ENCODE data around the gene C1QL1. TPM values are rescaled to one million over a fixed set of nuclear protein-coding genes. Genes with fewer than 3 reads are reported as not detected.

Gene C1QL1
- polyA plus RNA-seq, 1 donor = 14.3 TPM

DNA sequence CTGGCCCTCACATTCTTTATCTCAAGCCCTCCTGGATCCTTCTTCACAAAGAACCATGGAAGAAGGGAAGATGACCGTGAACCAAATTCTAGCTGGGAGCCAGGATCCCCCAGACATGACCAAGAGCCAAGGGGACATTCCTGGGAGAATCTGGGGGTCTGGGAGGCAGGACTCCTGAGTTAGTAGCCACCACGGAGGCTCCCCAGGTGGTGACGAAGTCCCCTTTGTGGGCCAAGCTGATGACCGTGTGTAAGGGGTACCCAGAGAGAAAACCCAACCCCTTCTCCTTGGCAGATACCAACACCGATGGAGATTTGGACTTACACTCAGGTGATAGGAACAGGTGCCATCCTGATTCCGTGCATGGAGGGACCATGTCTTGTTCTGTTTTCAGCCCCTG lies 46.0 kb downstream of the C1QL1 start:
- WGBS (ENCODE audit: insufficient coverage, low lambda C conversion rate) = no CpG with 5 or more reads among the region's 6 CpGs
- Histone ChIP-seq H3K27ac (ENCODE audit: low read length) (no peak overlapping the region), H3K27me3 (ENCODE audit: control insufficient read depth, insufficient read depth, low read length) (peaks cover 23% of the 10 kb centered on the region), H3K36me3 (ENCODE audit: control insufficient read depth, insufficient read depth, low read length) (peaks cover 7% of the 10 kb centered on the region), H3K4me1 (ENCODE audit: control insufficient read depth, insufficient read depth, low read length) (no peaks in the 10 kb centered on the region), H3K9me3 (ENCODE audit: control insufficient read depth, low read depth, low read length) (no peaks in the 10 kb centered on the region), H3K4me3 (ENCODE audit: low read length) (no peak overlapping the region)
- DNase-seq = no peak

DNA sequence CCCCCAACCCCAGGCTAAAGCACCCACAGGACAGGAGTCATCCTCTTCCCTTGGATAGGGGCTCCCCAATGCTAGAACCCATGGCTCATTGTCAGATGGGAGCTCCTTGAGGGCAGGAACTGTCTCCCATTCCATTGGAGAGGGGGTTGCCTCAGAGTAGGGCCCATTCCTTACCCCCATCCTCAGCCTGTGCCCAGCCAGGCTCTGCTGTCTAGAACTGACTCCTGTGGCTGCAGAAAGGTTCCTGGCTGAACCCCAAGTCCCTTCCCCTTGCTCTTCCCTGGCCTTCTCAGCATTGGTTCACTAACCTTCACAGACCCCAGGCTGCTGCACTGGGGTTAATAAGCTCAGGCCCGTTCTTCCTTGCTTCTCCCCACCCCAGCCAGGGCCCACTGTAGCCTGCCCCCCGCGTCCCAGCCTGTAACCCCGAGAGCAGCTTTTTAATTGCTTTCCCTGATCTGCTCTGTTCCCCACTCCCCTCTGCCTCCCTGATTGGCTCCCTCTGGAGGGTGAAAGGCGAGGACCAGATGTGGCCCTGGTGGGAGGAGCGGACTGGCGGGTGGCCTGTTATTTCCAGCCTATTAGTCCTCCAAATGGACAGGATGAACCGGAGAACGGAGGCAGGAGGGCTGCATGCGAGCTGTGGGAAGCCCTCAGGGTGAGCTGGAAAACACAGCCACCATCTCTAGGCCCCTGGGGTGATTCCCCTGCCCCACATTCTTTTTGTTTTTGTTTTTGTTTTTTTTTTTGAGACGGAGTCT lies 46.8 kb downstream of the C1QL1 start:
- Histone ChIP-seq H3K36me3 (ENCODE audit: control insufficient read depth, insufficient read depth, low read length) (peaks cover 3% of the 10 kb centered on the region), H3K27me3 (ENCODE audit: control insufficient read depth, insufficient read depth, low read length) (peaks cover 23% of the 10 kb centered on the region), H3K4me1 (ENCODE audit: control insufficient read depth, insufficient read depth, low read length) (peaks cover under 1% of the 10 kb centered on the region), H3K9me3 (ENCODE audit: control insufficient read depth, low read depth, low read length) (no peaks in the 10 kb centered on the region), H3K27ac (ENCODE audit: low read length) (no peak overlapping the region), H3K4me3 (ENCODE audit: low read length) (no peak overlapping the region)
- 67% methylated on average over 1 of the region's 11 CpGs for WGBS (ENCODE audit: insufficient coverage, low lambda C conversion rate)
- no peak for DNase-seq

DNA sequence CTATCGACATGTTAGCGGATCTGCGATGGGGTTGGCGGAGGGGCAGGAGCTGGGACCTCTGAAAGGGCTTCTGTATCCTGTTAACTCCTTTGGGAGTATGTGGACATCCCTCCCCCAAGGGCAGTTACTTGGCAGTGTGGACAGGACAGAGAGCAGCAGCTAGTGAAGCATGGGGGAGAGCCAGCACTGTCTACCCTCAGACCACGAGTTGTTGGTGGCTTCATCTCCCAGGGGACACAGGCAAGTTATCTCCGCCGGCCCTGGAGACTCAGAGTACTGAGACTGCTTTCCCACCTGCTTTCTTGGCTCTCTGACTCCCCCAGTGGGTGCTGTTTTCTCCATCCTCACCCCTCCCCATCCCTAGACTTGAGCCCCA lies 47.5 kb downstream of the C1QL1 start:
- Histone ChIP-seq H3K27me3 (ENCODE audit: control insufficient read depth, insufficient read depth, low read length) (peaks cover 23% of the 10 kb centered on the region), H3K4me1 (ENCODE audit: control insufficient read depth, insufficient read depth, low read length) (peaks cover 5% of the 10 kb centered on the region), H3K4me3 (ENCODE audit: low read length) (no peak overlapping the region), H3K36me3 (ENCODE audit: control insufficient read depth, insufficient read depth, low read length) (no peaks in the 10 kb centered on the region), H3K27ac (ENCODE audit: low read length) (no peak overlapping the region), H3K9me3 (ENCODE audit: control insufficient read depth, low read depth, low read length) (no peaks in the 10 kb centered on the region)
- no peak for DNase-seq
- WGBS (ENCODE audit: insufficient coverage, low lambda C conversion rate) = 60% methylated on average over 2 of the region's 7 CpGs

DNA sequence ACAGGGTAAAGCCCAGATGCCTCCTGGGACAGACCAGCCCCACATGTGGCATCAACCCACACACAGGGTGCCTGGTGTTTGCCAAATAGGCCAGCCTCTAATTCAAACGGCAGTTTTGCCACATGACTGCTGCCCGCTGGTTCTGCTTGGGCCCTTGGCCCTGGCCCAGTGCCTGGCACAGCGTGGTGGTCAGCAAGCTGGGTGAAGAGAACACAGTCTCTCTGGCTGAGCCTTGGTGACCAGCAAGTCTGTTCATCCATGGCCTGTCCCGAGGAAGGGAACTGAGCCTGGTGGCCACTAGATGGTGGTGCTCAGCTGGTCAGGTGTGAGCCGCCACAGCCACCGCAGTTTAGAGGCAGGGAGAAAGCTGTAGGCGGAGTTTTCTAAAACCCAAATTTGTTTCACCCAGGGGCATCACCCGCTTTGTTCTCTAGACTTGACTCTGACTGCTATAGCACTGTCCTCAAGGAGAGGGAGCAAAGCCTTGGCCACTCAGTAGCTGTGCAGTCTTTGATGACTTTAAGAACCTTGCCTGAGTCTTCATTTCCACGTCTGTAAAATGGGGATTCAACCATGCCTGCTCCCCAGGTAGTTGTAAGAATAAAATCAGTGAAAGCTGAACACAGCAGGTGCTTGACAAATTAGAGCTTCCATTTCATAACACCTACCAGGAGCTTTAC lies 48.1 kb downstream of the C1QL1 start:
- peak; percentile 54 to 62 for DNase-seq
- peaks cover 23% of the 10 kb centered on the region for H3K27me3 ChIP-seq (ENCODE audit: control insufficient read depth, insufficient read depth, low read length)
- no CpG with 5 or more reads among the region's 9 CpGs for WGBS (ENCODE audit: insufficient coverage, low lambda C conversion rate)
- H3K4me1 ChIP-seq (ENCODE audit: control insufficient read depth, insufficient read depth, low read length) = peaks cover 5% of the 10 kb centered on the region
- H3K4me3 ChIP-seq (ENCODE audit: low read length) = no peak overlapping the region
- no peaks in the 10 kb centered on the region for H3K36me3 ChIP-seq (ENCODE audit: control insufficient read depth, insufficient read depth, low read length)
- H3K27ac ChIP-seq (ENCODE audit: low read length) = no peak overlapping the region
- no peaks in the 10 kb centered on the region for H3K9me3 ChIP-seq (ENCODE audit: control insufficient read depth, low read depth, low read length)

DNA sequence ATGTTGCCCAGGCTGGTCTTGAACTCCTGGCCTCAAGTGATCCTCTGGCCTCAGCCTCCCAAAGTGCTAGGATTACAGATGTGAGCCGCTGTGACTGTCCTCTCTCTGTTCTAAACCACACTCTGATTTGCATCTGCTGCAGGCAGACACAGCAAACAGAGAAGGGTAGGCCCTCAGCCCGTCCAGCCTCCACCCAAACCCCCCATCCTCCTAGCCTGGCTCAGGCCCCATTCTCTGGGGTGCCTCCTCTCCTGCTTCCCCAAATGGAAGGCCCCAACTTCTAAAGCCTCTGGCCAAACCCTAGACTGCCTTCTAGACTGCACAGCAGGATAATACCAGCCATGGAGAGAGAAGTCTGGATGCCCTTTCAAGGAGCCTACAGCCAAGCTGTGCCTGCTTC lies 48.7 kb downstream of the C1QL1 start:
- Histone ChIP-seq H3K4me3 (ENCODE audit: low read length) (no peak overlapping the region), H3K27ac (ENCODE audit: low read length) (no peak overlapping the region), H3K27me3 (ENCODE audit: control insufficient read depth, insufficient read depth, low read length) (peaks cover 23% of the 10 kb centered on the region), H3K4me1 (ENCODE audit: control insufficient read depth, insufficient read depth, low read length) (peaks cover 5% of the 10 kb centered on the region), H3K36me3 (ENCODE audit: control insufficient read depth, insufficient read depth, low read length) (no peaks in the 10 kb centered on the region), H3K9me3 (ENCODE audit: control insufficient read depth, low read depth, low read length) (no peaks in the 10 kb centered on the region)
- no CpG with 5 or more reads among the region's 2 CpGs for WGBS (ENCODE audit: insufficient coverage, low lambda C conversion rate)
- no peak for DNase-seq

DNA sequence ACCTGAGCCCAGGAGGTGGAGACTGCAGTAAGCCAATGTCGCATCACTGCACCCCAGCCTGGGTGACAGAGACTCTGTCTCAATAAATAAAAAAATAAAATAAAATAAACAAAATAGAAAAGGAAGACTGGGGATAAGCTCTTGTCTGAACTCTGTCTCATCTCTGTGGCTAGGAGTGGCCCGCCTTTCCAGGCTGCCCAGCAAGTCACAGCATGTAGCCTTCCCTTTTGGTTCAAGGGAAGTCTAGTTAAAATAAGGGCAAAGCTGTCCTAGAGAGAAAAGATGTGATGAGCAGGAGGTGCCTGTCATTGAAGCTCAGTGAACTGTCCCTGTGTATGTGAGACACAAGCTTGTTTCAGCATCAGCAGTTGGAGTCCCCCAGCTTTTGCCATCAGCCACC lies 50.1 kb downstream of the C1QL1 start:
- H3K27me3 ChIP-seq (ENCODE audit: control insufficient read depth, insufficient read depth, low read length) = peaks cover 28% of the 10 kb centered on the region
- DNase-seq = no peak
- H3K4me1 ChIP-seq (ENCODE audit: control insufficient read depth, insufficient read depth, low read length) = peaks cover 5% of the 10 kb centered on the region
- no peak overlapping the region for H3K4me3 ChIP-seq (ENCODE audit: low read length)
- H3K27ac ChIP-seq (ENCODE audit: low read length) = no peak overlapping the region
- H3K9me3 ChIP-seq (ENCODE audit: control insufficient read depth, low read depth, low read length) = no peaks in the 10 kb centered on the region
- H3K36me3 ChIP-seq (ENCODE audit: control insufficient read depth, insufficient read depth, low read length) = no peaks in the 10 kb centered on the region
- WGBS (ENCODE audit: insufficient coverage, low lambda C conversion rate) = 90% methylated on average over 2 of the region's 2 CpGs

DNA sequence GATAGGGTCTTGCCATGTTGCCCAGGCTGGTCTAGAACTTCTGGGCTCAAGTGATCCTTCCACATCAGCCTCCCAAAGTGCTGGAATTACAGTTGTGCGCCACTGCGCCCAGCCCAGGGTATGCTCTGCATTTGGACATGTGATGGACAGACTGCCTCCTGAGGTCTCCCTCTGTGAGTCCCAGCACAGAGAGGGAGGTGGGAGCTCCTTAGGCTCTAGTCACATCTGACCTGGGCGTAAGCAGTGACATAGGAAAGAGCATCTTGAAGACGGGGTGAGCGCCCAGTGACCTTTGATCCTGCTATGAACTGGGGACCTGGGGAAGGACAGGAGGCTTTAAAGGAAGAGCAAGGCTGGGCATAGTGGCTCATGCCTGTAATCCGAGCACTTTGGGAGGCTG lies 50.6 kb downstream of the C1QL1 start:
- no peak overlapping the region for H3K27ac ChIP-seq (ENCODE audit: low read length)
- no peak for DNase-seq
- peaks cover 5% of the 10 kb centered on the region for H3K4me1 ChIP-seq (ENCODE audit: control insufficient read depth, insufficient read depth, low read length)
- H3K36me3 ChIP-seq (ENCODE audit: control insufficient read depth, insufficient read depth, low read length) = no peaks in the 10 kb centered on the region
- H3K27me3 ChIP-seq (ENCODE audit: control insufficient read depth, insufficient read depth, low read length) = peaks cover 28% of the 10 kb centered on the region
- WGBS (ENCODE audit: insufficient coverage, low lambda C conversion rate) = 60% methylated on average over 1 of the region's 6 CpGs
- no peak overlapping the region for H3K4me3 ChIP-seq (ENCODE audit: low read length)
- H3K9me3 ChIP-seq (ENCODE audit: control insufficient read depth, low read depth, low read length) = no peaks in the 10 kb centered on the region

DNA sequence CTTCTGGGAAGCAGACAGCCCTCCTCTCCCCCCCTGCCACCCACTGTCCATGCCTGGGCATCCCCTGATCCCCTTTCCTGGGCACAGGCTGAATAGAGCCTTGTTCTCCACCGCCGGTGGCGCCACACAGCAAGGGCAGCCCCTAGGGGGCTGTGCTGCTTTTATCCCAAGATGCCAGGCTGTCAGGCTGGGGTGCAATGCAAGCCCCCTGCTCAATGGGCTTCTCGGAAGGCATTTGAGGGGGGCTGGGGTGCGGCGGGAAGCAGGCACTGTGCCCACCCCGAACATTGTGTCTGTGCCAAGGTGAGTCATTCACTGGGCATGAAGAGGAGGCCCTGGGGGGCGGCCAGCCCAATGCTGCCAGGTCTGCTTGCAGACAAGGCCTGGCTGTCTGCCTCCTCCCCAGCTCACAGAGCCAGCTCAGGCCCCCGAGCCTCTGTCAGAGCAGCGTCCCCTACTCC lies 51.3 kb downstream of the C1QL1 start:
- no peak overlapping the region for H3K27ac ChIP-seq (ENCODE audit: low read length)

DNA sequence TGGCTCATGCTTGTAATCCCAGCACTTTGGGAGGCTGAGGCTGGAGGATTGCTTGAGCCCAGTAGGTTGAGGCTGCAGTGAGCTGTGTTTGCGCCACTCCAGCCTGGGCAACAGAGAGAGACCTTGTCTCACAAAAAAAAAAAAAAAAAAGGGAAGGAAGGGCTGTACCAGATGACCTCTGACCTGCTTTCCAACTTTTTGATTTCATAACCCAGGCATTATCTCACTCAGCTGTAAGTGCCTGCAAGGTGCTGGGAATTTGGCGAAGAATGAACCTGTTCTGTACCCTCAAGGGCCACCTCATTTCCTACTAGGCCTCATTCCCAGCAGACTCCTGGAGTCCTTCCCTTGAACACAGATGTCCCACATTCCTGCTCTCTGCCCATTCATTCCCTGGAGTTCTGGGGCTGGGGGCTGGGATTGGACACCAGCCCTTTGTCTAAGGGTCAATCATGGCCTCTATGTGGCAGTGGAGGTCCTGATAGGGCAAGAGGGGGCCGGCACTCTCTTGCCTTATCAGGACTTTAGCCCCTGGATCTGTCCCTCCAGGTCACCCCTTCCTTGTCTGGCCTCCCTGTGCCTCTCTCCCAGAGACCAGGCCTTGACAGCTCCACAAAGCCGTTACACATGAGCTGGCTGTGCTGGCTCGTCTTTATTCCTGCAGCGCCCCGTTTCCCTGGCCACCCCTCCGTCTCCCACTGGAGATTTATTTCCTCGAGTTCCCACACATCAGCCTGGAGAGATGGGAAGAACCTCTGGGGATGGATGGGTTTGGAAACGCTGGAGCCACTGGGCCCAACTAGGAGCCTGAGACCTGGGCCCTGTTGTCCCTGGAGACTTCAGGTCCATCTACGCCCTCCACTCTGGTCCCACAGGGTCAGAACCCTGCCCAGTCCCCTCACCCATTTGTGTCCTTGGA lies 52.0 kb downstream of the C1QL1 start:
- Histone ChIP-seq H3K27me3 (ENCODE audit: control insufficient read depth, insufficient read depth, low read length) (peaks cover 27% of the 10 kb centered on the region), H3K27ac (ENCODE audit: low read length) (no peak overlapping the region)
- DNase-seq = no peak

More for the DNA sequence above, 51.3 kb downstream of the C1QL1 start:
- H3K9me3 ChIP-seq (ENCODE audit: control insufficient read depth, low read depth, low read length) = no peaks in the 10 kb centered on the region
- no peak overlapping the region for H3K4me3 ChIP-seq (ENCODE audit: low read length)
- H3K36me3 ChIP-seq (ENCODE audit: control insufficient read depth, insufficient read depth, low read length) = no peaks in the 10 kb centered on the region
- H3K27me3 ChIP-seq (ENCODE audit: control insufficient read depth, insufficient read depth, low read length) = peaks cover 26% of the 10 kb centered on the region
- peaks cover 5% of the 10 kb centered on the region for H3K4me1 ChIP-seq (ENCODE audit: control insufficient read depth, insufficient read depth, low read length)
- WGBS (ENCODE audit: insufficient coverage, low lambda C conversion rate) = no CpG with 5 or more reads among the region's 10 CpGs
- no peak for DNase-seq

DNA sequence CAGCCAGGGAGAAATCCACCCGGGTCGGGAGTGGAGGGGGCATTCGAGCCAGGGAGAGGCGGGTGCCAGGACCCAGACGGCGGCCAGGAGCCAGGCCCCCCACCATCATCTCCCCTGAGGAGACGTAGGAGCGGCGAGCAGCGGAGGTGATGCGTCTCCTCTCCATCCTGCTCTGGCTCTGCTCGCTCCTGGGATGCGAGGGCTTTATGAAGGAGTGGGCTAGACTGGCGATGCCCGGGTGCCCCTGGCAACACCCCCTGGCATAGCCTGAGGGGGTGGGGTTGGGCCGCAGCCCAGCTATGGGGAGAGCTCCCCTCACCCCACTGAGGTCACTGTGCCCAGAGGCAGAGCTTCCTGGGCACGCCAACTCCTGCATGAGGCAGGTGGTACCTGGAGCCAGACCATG lies 52.8 kb downstream of the C1QL1 start, which contains the start of gene GFAP:
GFAP (minus strand) TSS at position 180 of the 406 bp plus-strand sequence; CDS start at position 166, 14 bp downstream.
- no peak within 1 kb of the TSS for H3K27ac ChIP-seq (ENCODE audit: low read length)
- no peak for DNase-seq
- H3K9me3 ChIP-seq (ENCODE audit: control insufficient read depth, low read depth, low read length) = no peaks in the 10 kb centered on the region
- H3K4me1 ChIP-seq (ENCODE audit: control insufficient read depth, insufficient read depth, low read length) = peaks cover 5% of the 10 kb centered on the region
- WGBS (ENCODE audit: insufficient coverage, low lambda C conversion rate) = no CpG with 5 or more reads among the region's 17 CpGs
- no peak within 1 kb of the TSS for H3K4me3 ChIP-seq (ENCODE audit: low read length)
- no peaks in the 10 kb centered on the region for H3K36me3 ChIP-seq (ENCODE audit: control insufficient read depth, insufficient read depth, low read length)
- H3K27me3 ChIP-seq (ENCODE audit: control insufficient read depth, insufficient read depth, low read length) = peaks cover 20% of the 10 kb centered on the region

More for the DNA sequence above, 52.0 kb downstream of the C1QL1 start:
- peaks cover 5% of the 10 kb centered on the region for H3K4me1 ChIP-seq (ENCODE audit: control insufficient read depth, insufficient read depth, low read length)
- no peaks in the 10 kb centered on the region for H3K9me3 ChIP-seq (ENCODE audit: control insufficient read depth, low read depth, low read length)
- 72% methylated on average over 3 of the region's 11 CpGs for WGBS (ENCODE audit: insufficient coverage, low lambda C conversion rate)
- no peak overlapping the region for H3K4me3 ChIP-seq (ENCODE audit: low read length)
- H3K36me3 ChIP-seq (ENCODE audit: control insufficient read depth, insufficient read depth, low read length) = no peaks in the 10 kb centered on the region

Measured in large intestine (tissue), 3 donors.